ENCODE results near the gene RNF26. TPM values are rescaled to one million over a fixed set of nuclear protein-coding genes. Genes with fewer than 3 reads are reported as not detected.

Gene RNF26
- polyA plus RNA-seq, 6 donors from 2014 or later = 48.8 to 98.6 (median 58.0) TPM

DNA sequence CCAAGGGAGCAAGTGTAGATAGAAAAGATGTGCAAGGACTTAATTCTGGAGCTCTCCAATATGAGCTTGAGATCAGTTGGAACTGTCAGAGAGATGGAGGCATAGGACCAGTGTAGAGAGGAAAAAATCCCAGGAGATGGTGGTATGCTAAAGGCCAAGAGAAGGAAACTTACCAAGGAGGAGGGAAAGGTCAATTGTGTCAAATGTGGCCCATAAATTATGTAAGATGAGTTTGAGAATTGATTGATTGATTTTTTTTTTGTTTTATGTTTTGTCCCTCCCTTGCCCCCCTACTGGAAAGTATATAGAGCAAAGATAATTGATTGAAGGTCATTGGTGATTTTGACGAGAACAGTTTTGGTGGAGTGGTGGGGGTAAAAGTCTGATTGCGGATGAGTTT lies 50.0 kb downstream of the RNF26 start:
- Mint-ChIP-seq H3K9me3 (no peaks in the 10 kb centered on the region), H3K4me3 (no peak overlapping the region), H3K27ac (no peak overlapping the region), H3K4me1 (peaks cover 0 to 6% (median 0%) of the 10 kb centered on the region in 3 donors), H3K36me3 (no peaks in the 10 kb centered on the region), H3K27me3 (peaks cover 0 to 17% (median 16%) of the 10 kb centered on the region in 3 donors)
- DNase-seq (no peak), ATAC-seq (ENCODE audit: low read depth in 2 of 2) (no peak)

Other genes starting within 250 kb of the RNF26 start
- 10 to 100 TPM; 11.7 to 26.8 (median 16.4) TPM for gene HMBS, start 249.6 kb upstream of the RNF26 start, polyA plus RNA-seq (ENCODE audit: low read depth in 6 of 6)
- gene DPAGT1, start 232.7 kb upstream of the RNF26 start, polyA plus RNA-seq (ENCODE audit: low read depth in 6 of 6) = 10 to 100 TPM; 29.7 to 61.6 (median 34.5) TPM
- 1 to 10 TPM in 5 of 6 donors, under 1 TPM in 1; 0.55 to 3.8 (median 2.0) TPM for gene C2CD2L, start 227.2 kb upstream of the RNF26 start, polyA plus RNA-seq (ENCODE audit: low read depth in 6 of 6)
- 10 to 100 TPM in 3 of 6 donors, 1 to 10 TPM in 3; 7.0 to 19.3 (median 9.9) TPM for gene HINFP, start 212.9 kb upstream of the RNF26 start, polyA plus RNA-seq (ENCODE audit: low read depth in 6 of 6)
- not detected for gene ABCG4, start 185.5 kb upstream of the RNF26 start, polyA plus RNA-seq (ENCODE audit: low read depth in 6 of 6)
- gene NLRX1, start 165.8 kb upstream of the RNF26 start, polyA plus RNA-seq (ENCODE audit: low read depth in 6 of 6) = 1 to 10 TPM; 2.1 to 4.1 (median 2.8) TPM
- not detected for gene NHERF4, start 149.1 kb upstream of the RNF26 start, polyA plus RNA-seq (ENCODE audit: low read depth in 6 of 6)
- 10 to 100 TPM in 5 of 6 donors, 1 to 10 TPM in 1; 8.3 to 22.0 (median 14.4) TPM for gene CBL, start 128.2 kb upstream of the RNF26 start, polyA plus RNA-seq (ENCODE audit: low read depth in 6 of 6)
- not detected for gene MCAM, start 17.4 kb upstream of the RNF26 start, polyA plus RNA-seq (ENCODE audit: low read depth in 6 of 6)
- gene C1QTNF5, start 6.4 kb downstream of the RNF26 start, polyA plus RNA-seq (ENCODE audit: low read depth in 6 of 6) = not detected
- gene MFRP, start 12.2 kb downstream of the RNF26 start, polyA plus RNA-seq (ENCODE audit: low read depth in 6 of 6) = not detected
- not detected for gene USP2, start 47.2 kb downstream of the RNF26 start, polyA plus RNA-seq (ENCODE audit: low read depth in 6 of 6)
- gene THY1, start 88.6 kb downstream of the RNF26 start, polyA plus RNA-seq (ENCODE audit: low read depth in 6 of 6) = not detected

All from naive B cell (primary cell).